Left colon (tissue), 2 donors: ENCODE data around the gene MTSS2. TPM values are rescaled to one million over a fixed set of nuclear protein-coding genes. Genes with fewer than 3 reads are reported as not detected.

Source experiments
- ATAC-seq: fragments of 200-7000 bp; cut with Tn5 transposase; one replicate; pipeline ENCODE4 v1.9.1; 2020; ENCODE audit warnings: mild to moderate bottlenecking, moderate library complexity
- DNase-seq, 2 donors: peaks; one replicate each; pipeline ENCODE4 v3.0.0-alpha.2; 2020
- intact Hi-C, 2 donors: fragments of 100-400 bp; cut with DNase I in 1 of 2; cut with micrococcal nuclease in 1 of 2; formaldehyde crosslinking; loops; one replicate each; pipeline versions ENCODE4 v1.11.2 to v1.14.0; 2022; cut with DNase I, micrococcal nuclease
- total RNA-seq, 2 donors: library from RNA; stranded (reverse); fragmentation: NEBNext Ultra II Directional; extraction: Animal tissue kit (Norgen Biotek cat#: 25700); gene quantifications; one replicate each; pipeline ENCODE4 v1.2.1, GENCODE V29; 2021
- donor health status: DM: no; HTN: no; CAD: no.
- donor health status: DM: yes; HTN: yes; CAD: no.

Gene MTSS2
- total RNA-seq, 2 donors from 2014 or later, result 21.5 to 28.3 TPM

DNA sequence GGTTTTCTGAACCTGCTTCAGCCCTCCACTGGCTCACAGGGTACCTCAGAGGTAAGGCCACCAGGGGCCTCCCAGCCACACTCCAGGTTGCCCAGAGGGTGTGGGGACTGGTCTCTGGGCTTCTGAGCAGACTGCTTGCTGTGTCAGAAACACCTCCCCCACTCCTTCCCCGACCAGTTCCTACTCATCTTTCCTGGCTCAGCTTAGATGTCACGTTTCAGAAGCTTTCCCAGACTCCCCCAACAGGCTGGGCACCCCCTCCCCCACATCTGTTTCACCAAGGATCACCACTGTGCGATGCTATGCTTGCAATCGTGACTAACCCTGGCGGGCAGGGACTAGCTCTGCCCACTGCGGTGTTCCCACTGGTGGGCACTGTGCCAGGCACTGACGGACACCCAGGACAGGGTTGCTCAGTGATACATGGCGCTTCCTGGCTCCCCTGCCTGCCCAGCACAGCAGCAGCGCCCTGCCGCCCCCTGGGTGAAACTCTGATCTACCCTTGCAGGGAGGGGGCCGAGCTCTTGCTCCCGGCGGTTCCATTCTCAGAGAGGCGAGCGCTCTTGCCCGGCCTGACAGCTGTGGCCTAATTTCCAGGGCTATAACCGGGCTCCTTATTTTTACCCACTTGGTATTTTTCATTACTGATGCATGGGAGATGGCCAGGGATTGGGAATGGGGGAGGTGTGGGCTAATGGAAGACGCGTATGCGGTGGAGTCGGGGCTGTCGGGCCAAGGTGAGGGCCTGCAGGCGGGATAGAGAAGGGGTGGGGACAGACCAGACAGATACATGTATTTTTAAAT, 29.4 kb upstream of the MTSS2 start:
- DNase-seq, result peak; percentile 48 to 84
- ATAC-seq, result peak; percentile 45
- intact Hi-C loops, result no loop called here

DNA sequence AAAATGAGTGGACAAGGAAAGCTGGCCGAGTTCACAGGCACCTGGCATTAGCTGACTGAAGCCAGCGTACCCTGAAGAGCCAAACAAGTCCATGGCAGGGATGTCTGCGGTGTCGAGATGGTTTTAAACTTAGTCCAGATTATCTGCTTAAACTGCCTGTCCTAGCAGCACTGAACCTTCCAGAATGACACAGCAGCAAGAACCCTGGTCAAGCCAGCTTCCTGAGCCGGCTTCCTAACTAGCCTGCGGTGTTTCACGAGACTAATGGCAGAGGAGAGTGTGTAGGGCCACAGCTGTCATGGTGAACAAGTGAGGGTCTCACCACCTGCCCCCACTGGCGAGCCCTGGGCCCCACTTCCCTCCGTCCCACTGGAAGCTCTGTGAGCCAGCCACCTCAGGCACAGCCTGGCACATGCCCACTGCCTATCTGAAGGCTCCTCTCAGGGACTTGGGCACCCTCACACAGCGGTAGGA, 28.8 kb upstream of the MTSS2 start:
- intact Hi-C loops, result no loop called here
- ATAC-seq, result no peak
- DNase-seq, result no peak

DNA sequence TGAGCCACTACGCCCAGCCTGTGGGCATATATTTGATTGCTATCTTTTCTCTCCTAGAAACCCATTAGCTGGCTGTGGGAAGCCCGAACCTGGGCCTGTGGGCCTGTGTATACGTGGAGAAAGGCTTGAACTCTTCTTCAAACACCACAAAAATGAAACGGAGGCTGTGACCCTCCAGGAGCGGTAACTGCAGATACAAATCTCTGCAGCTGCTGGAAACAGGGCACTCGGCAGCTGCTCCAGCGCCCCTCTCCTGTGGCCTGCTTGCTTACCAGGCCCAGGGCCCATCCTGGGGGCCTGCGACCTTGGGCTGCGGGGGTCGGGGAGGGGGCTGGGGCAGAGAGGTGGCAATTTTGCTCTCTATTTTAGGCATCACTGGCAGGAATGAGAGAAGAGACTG, 28.0 kb upstream of the MTSS2 start:
- DNase-seq (no peak), ATAC-seq (no peak)
- intact Hi-C loops, result no loop called here

DNA sequence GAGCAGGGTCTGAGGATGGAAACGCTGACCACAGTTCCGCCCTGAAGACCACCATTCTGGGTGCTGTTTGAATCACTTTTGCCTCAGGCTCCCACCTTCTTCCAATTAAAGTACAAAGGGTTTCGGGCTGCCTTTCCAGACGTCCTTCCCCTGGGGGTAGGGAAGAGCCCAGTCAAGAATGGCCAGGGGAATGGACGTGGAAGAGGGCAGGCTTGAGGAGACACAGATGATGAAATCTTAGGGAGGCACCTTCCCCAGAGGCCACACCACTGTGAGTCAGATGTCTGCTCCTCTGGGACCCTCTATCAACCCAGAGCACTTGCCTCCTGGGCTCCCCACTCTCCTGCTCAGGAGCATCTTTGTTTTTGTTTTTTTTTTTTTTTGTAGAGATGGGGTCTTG, 27.5 kb upstream of the MTSS2 start:
- ATAC-seq (no peak), DNase-seq (no peak)
- intact Hi-C loops, result no loop called here

DNA sequence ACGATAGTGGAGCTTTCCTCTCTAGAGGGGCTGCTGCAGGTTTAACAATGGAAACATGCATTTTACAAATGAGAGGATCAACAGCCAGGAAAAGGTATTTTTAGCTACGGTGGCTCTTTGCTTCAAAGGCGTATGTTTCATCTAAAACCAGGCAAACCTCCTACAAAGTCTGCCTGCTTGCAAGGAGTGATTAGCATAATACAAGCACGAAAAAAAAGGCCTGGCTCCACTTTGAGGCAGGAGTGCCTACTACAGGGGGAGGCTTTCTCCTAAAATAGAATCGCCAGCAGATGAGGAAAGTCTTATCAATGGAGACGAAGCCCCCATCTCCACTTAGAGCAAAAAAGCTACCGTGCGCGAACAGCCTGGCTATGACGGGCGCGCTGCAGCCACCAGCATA, 27.1 kb upstream of the MTSS2 start:
- intact Hi-C loops, result no loop called here
- no peak for DNase-seq
- ATAC-seq, result no peak

DNA sequence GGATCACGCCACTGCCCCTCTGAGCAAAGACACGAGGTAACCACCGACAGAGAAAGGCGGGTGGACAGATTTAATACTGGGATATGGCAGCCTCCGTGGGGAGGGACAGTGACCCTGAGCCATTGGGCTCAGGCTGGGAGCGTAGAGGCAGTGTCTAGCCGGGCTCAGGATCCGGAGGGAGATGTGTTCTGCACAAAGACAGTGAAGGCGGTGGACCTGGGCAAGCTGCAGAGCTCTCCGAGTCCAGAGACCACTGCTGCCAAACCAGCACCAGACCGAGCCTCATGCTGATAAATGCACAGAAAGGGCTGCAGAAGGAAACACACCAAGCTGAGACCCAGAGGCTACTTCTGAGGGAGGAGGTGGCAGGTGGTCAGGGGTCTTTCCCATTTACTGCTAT, 26.5 kb upstream of the MTSS2 start:
- DNase-seq, result no peak
- ATAC-seq, result no peak
- intact Hi-C loops, result no loop called here

DNA sequence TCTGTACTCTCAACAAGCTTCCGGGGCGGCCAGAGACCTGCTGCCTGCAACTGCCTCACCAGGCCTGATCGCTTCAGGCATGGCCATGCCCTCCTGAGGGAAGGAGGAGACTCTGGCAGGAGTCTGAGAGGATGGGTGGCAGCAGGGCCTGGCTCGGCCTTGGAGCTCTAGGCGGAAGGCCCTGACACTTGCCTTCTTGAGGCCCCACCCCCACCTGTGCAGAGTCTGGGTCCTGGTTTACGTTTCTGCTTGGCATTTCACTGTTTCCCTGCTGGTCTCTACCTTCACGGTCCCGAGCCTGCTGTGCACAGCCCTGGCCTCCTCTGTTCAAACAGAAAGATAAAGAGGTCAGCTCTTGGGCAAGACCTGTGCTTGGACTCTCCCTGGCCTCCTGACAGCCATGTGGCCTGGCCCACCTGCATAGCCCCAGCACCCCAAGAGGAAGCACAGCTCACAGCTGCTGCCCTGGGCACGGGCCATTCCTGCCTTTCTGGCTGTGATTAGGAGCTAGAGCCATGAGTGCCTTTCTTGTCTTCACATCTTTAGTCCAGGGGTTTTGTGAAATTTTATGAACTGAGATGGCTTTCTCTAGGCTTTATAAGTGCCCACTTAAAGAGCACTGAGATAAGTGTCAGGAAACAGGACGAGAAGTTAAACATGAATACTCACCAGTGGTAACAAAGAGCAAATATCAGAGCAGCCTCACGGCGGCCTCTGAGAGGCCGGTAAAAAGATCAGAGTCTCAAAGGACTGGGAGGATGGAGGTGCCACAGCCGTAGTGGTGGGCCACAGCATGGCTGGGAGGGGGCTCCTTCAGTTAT, 25.6 kb upstream of the MTSS2 start:
- no peak for ATAC-seq
- intact Hi-C loops, result no loop called here
- no peak for DNase-seq

DNA sequence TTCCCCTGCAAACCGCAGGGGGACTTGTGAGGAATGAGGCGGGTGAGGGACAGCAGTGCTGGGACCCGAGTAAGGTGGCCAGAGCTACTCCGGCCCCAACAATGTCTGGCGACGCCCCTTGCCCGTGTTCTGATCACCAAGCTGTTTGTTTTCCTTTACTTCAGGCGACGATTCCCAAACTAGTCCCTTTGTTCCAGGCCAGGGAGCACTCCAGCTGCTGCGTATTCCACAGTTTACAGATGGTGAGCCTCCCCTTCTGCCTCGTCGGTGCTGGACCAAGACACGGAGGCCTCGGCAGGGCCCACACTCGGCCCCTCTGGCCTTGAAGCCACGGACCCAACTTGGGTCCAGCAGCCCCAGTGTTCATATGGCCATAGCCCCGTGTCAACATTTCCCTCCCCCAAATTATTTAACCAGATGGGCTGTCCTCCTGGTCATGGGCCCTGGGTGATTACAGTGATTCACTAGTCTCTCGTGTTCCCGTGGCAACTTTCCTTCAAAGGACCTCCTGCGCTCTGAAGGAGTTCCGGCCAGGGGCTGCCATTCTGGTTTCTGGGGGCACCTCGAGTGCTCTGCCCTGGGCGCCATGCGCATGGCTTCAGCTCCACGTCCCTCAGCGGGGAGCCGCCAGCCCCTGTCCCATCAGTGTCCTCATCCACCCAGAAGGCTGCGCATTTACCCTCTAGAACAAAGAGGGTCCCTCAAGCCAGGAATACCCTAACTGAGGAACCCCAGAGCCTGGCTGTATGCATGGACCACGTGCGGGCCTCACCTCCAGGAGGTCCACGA, 24.8 kb upstream of the MTSS2 start:
- intact Hi-C loops, result no loop called here
- ATAC-seq (no peak), DNase-seq (no peak)

DNA sequence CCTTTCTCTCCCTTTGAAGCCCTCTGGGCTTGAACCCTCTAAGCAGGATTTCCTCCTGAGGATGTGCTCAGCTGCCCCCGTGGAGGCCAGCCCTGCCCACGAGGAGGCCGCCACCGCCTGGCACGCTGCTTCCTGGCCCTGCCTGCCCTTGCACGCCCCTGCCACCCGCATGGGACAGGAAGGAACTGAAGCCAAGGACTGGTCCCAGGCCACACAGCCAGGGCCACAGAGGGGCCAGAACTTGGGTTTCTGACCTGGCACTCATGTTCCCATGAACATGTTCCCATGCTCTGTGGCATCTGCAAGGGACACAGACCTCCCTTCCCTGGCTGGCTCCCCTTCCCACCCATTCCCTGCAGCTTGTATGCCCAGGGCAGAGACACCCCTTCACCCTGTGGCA, 24.1 kb upstream of the MTSS2 start:
- ATAC-seq, result no peak
- DNase-seq, result no peak
- intact Hi-C loops, result no loop called here

DNA sequence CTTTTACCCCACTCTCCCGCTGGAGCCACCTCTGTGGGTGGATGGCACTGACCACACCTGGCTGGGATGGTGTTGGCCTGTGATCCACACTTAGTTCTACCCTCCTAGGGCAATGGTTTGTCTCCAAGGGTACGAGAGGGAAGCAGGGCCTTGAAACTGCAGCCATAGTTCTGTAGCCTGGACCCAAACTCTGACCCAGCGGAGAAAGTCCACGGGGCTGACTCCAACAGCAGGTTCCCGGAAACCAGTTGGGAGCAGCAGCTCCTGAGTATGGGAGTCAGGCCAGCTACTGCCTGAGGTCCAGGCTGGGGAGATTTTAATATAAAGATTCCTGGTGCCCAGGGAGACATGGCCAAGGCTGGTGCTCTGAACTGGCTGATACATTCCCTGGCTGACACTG, 23.6 kb upstream of the MTSS2 start:
- ATAC-seq (no peak), DNase-seq (no peak)
- intact Hi-C loops, result no loop called here

DNA sequence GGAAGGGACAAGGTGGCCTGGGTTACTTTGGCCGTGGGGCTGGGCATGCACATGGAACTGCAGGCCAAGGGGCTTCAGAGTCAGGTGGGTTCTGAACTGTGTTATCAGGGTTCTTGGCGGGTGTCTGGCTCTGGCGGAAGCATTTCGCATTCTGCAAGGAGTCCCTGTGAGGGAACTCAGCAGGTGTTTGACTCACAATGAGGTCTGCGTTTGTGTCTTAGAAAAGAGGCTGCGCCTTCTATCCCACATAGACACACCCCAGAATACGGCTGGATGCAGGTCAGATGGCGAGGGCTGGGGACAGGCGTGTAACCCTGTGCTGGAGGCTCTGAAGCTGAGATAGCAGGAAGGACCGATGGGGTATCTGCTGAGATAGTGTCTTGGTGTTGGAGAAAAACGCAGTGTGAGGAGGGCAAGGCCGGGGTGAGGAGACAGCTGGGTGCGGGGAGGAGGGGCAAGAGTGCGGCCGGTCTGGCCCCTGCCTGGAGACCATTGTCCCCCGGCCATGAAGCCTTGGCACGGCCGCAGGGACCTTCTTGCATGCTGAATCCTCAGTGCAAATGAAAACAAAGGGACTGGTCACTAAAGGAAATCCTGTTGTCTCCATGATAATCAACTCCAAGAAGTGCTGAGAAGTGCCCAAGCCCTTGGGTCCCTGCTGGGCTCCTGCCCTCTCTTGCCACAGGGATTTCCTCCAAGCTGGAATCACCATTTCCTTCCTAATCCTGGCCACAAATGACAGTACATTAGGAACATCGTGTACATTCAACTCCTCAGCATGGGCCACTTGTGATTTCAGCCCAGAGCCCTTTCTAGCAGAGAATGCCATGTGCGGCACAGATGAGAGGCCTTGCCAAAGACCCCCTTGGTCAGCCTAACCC, 22.8 kb upstream of the MTSS2 start:
- no peak for ATAC-seq

DNA sequence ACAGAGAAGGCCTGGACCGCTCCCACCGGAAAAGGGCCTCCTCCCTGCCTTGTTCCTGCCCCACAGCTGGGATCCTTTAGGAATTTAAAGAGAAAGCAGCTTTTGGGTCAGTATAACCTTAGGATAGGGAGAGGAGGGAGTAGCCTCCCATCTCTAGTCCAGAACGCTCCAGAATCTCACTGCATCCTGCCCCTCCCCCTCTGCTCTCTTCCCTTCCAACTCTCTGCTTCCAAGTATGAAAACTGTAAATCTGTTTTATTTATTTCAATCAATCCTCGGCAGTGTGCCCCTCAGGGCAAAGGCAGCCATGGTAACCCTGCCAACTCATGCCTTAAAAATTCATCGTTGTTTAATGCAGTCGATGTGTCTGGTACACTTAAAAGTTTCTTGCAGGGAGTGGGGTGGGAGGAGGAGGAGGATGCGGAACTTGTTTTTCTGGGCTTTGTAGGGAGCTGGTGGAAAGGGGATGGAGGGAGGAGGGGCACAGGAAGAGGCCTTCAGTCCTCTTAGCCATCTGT, 21.2 kb upstream of the MTSS2 start:
- intact Hi-C loops, result no loop called here
- DNase-seq (no peak), ATAC-seq (no peak)

More for the DNA sequence above, 22.8 kb upstream of the MTSS2 start:
- DNase-seq, result no peak
- intact Hi-C loops, result no loop called here

DNA sequence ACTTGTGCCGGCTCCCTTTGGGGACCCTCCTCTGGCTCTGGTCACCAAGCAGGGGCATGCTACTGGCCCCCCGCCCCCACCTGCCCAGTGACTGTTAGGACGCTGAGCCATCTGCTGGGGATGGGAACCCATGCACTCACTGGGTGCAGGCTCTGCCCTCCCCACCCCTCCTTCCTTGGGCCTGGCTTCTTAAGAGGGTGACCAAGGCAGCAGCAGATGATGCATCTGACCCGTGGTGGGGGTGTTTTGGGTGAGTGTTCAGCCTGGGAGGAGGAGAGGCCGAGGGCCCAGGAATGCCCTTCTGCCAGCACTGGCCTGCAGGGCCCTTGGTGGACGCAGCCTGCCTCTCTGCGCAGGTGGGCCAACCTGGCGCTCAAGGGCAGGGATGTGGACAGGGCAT, 19.2 kb upstream of the MTSS2 start:
- ATAC-seq, result no peak
- intact Hi-C loops, result no loop called here
- no peak for DNase-seq

DNA sequence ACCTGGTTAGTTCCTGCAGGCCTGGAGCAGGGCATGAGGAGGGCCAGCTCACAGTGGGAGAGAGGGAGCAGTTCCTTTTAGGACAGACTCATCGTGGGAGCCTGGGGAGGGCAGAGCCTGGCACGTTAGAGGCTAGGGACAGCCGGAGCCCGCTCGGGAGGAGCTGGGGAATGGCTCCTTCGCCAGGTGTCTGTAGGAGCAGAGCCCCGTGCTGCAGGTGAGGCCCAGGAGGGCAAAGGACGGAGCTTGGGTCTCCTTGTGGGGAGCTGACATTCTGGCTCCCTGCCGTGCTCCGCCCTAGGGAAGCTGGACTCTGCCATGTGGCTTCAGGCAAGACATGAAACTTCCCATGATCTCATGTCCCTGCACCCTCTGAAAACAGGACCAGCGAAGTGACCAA, 18.7 kb upstream of the MTSS2 start:
- no peak for DNase-seq
- intact Hi-C loops, result no loop called here
- no peak for ATAC-seq

DNA sequence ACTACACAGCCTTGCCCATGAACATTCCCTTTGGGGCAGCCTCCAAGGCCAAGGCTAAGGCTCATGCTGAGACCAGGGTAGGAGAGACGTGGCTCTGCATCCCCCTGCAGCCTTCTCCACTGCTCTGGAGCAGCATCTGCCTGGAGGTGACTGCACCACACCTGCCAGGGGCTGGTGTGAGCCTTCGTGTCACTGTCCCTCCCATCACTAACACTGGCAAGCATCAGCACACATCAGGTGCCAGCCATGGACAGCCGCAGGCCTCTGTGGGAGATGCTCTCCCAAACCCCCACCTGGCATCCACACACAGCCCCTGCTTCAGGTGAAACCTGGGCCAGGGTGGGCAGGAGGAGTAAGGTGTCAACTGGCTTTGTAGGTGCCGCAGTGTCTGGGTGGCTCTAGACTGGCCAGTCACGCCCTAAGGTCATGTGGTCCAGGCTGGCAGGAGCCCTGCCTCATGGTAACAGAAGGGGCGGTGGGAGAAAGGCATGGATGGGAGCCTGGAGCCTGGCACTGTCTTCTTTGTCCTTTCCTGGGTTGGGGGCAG, 18.1 kb upstream of the MTSS2 start:
- DNase-seq (no peak), ATAC-seq (peak; percentile 25)
- intact Hi-C loops, result no loop called here

DNA sequence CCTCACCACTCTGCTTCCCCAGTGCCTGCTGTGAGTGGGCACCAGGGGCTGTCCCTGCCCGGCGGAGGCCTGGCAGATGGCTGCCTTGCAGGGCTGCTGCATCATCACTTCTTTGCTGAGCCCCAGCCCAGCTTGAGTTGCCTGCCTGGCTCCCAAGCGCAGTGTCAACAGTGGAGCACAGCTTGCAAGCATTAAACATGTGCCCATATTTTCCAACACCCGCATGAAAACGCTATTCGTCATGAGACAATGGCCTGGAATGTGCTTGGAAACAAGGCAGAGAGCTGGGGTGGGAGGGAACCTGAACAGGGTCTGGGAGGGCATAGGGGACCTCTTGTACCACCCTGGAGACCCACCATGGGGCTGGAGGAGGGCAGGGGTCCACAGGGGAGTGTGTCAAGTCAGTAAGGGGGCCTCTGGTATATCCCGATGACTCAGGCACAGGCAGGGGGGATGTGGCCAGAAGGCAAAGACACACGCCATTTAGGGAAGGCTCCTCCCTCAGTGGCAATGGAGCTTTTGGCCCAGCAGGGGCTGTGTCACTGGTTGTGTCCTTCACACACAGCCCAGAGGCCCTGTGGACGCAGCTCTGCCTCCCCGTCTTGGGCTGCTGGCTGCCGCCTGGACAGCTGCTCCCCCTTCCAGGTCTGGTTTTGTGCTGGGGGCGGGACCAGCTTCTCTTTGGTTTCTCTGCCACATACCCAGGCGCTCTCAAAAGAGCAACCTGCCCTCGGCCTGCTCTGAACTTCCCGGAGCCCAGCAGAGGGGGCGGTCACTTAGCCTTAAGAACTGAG, 17.4 kb upstream of the MTSS2 start:
- DNase-seq, result peak in 1 of 2 donors; percentile 68
- intact Hi-C loops, result no loop called here
- ATAC-seq, result peak; percentile 38

DNA sequence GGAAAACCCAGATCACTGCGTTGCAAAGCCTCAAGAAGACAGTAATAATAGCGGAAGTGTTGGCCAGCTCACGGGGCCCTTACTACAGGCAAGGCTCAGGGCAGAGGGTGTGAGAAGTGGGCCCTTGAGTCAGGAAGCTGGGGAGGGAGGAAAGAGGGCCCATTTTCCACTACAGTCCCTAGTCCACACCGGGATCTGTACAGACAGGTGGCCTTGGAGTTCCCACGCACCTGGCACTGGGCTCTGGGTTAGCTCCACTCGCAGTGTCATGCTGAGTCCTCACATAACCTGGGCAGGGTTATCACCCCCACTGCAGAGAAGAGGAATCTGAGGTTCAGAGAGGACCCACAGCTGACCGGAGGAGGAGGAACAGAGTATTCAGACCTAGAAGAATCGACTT, 16.8 kb upstream of the MTSS2 start:
- intact Hi-C loops, result no loop called here
- DNase-seq (no peak), ATAC-seq (no peak)
